Measurements from ENCODE around the gene GFI1.

- no peak for TF ChIP-seq EP300 (IDR thresholded peaks at IDR 0.05; ENCODE audit: borderline replicate concordance in 1 of 2, low read depth in 1 of 2, low read length in 1 of 2)
- TF ChIP-seq, protein P1, sequence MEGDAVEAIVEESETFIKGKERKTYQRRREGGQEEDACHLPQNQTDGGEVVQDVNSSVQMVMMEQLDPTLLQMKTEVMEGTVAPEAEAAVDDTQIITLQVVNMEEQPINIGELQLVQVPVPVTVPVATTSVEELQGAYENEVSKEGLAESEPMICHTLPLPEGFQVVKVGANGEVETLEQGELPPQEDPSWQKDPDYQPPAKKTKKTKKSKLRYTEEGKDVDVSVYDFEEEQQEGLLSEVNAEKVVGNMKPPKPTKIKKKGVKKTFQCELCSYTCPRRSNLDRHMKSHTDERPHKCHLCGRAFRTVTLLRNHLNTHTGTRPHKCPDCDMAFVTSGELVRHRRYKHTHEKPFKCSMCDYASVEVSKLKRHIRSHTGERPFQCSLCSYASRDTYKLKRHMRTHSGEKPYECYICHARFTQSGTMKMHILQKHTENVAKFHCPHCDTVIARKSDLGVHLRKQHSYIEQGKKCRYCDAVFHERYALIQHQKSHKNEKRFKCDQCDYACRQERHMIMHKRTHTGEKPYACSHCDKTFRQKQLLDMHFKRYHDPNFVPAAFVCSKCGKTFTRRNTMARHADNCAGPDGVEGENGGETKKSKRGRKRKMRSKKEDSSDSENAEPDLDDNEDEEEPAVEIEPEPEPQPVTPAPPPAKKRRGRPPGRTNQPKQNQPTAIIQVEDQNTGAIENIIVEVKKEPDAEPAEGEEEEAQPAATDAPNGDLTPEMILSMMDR (IDR thresholded peaks at IDR 0.05) = no peak
- TF ChIP-seq, protein P2, sequence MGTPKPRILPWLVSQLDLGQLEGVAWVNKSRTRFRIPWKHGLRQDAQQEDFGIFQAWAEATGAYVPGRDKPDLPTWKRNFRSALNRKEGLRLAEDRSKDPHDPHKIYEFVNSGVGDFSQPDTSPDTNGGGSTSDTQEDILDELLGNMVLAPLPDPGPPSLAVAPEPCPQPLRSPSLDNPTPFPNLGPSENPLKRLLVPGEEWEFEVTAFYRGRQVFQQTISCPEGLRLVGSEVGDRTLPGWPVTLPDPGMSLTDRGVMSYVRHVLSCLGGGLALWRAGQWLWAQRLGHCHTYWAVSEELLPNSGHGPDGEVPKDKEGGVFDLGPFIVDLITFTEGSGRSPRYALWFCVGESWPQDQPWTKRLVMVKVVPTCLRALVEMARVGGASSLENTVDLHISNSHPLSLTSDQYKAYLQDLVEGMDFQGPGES (IDR thresholded peaks at IDR 0.05; ENCODE audit: low read depth, low read length) = no peak
- TF ChIP-seq GABPA (IDR thresholded peaks at IDR 0.05; ENCODE audit: low read depth) = no peak
- TF ChIP-seq POLR2AphosphoS5 (IDR thresholded peaks at IDR 0.05; ENCODE audit: low read depth, low read length) = no peak
Measured at GRCh38 chr1:92441316-92441696, 45.4 kb downstream of the GFI1 start.
